GM19467 (cell line): Measurements from ENCODE around the gene KRTAP19-4.
"Not testable (repeated sequence)": the region's sequence is repeated elsewhere in the genome, so short reads cannot be mapped to it uniquely, and the experiment has no call there.

Experiments used
- ATAC-seq: cut with Tn5 transposase; IDR thresholded peaks from one replicate; pipeline ENCODE4 v1.9.1; 2021; ENCODE audit warnings: mild to moderate bottlenecking, moderate library complexity; ENCODE audit not compliant: unreplicated experiment

KRTAP19-4 gene

GRCh38 chr21:30497065-30497464 is at the start of gene KRTAP19-4:
Gene KRTAP19-4, minus strand, starts transcription at chr21:30497165. Its CDS starts 55 bp downstream, at chr21:30497110.
- ATAC-seq: no peak

DNA sequence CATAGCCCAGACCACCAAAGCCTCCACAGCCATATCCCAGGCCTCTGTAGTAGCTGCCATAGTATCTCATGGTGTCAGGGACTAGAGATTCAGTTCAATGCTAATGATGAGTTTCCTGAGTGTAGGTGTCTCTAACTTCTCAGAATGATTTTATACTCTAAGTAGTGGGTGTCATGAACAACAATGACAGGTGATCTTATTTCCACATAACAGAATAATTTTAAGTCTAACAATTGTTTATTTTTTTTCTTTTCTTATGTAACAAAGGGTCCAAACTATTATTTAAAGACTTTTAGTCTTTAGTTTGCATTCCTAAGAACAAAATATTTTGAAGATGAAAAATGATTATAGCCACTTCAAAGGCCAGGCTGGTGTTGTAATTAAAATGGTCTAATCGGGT is 44.8 kb upstream of the KRTAP19-4 start, which contains the start of gene KRTAP19-6:
Gene KRTAP19-6, minus strand, starts transcription at position 101 of the 400 bp plus-strand sequence. Its CDS starts 31 bp downstream, at position 70.
- no peak for ATAC-seq

GRCh38 chr21:30518876-30519275 is 21.9 kb upstream of the KRTAP19-4 start:
- ATAC-seq: no peak

GRCh38 chr21:30515681-30516080 is 18.7 kb upstream of the KRTAP19-4 start:
- ATAC-seq: no peak

GRCh38 chr21:30505621-30506205 is 8.7 kb upstream of the KRTAP19-4 start:
- ATAC-seq: not testable (repeated sequence)

- ATAC-seq: no peak
These were observed 5.1 kb upstream of the KRTAP19-4 start, which contains the start of gene KRTAP19-5 for GRCh38 chr21:30502041-30502440. Gene KRTAP19-5, minus strand, starts transcription at chr21:30502141. Its CDS starts 51 bp downstream, at chr21:30502090.

DNA sequence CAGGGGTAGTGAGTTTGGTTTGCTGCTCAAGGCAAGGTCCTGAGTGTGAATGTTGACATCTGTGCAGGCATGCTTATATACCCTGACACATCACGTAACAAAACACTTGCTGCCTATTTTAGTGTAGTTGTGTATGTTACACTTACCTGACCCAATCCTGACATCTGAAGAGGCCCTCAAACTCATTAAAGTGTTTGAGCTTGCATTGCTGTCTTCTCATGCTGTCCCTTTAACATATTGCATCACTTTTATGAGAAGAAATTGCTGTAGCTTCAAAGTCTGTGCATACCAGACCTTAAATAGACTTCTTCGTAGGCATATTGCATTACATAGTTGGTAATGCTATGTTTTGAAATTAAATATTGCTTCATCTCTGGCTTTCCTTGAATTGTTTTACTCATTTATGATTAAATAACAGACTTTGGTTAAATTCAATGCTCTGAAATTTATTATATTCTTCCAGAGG is 5.0 kb downstream of the KRTAP19-4 start, which contains the start of gene KRTAP19-3:
Gene KRTAP19-3, minus strand, starts transcription at position 51 of the 466 bp plus-strand sequence. CDS start 56 bp downstream, outside the sequence.
- no peak for ATAC-seq

DNA sequence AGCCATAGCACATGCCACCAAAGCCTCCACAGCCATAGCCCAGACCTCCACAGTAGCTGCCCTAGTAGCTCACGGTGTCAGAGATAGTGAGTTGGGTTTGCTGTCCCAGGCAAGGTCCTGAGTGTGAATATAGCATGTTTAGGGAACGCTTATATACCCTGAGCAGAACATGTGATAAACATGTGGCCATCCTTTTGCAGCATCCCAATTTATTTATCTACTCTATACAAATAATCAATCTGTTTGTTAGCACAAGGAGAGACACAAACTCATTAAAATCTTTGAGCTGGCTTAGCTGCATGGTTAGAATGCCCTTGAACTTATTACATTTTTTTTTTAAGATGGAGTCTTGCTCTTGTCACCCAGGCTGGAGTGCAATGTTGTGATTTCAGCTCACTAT is 9.6 kb downstream of the KRTAP19-4 start, which contains the start of gene KRTAP19-2:
Gene KRTAP19-2, minus strand, starts transcription at position 101 of the 400 bp plus-strand sequence. Its CDS starts 88 bp downstream, at position 13.
- no peak for ATAC-seq

GRCh38 chr21:30486180-30486579 is 10.8 kb downstream of the KRTAP19-4 start:
- ATAC-seq: no peak

DNA sequence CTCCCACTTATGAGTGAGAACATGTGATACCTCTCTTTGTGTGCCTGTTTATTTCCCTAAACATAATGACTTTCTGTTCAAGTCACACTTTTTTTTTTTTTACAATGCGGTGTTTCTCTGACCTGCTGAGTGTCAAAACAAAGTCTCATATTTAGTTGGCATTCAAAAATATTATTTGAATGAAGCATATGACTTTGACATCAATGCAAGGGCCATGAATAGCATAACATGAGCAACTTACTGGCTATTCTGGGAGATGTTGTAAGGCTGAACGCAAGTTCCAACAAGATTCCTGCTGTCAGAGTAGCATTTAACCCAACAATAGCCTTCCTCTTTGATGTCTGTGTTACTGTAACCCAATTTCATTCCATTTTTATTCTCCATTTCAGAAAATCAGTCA is 14.8 kb downstream of the KRTAP19-4 start:
- no peak for ATAC-seq

GRCh38 chr21:30480145-30480544 is 16.8 kb downstream of the KRTAP19-4 start, which contains the start of gene KRTAP19-1:
Gene KRTAP19-1, minus strand, starts transcription at chr21:30480367. Its CDS starts 50 bp downstream, at chr21:30480317.
- ATAC-seq: no peak

- no peak for ATAC-seq
These were observed 17.7 kb downstream of the KRTAP19-4 start for GRCh38 chr21:30479259-30479658.

DNA sequence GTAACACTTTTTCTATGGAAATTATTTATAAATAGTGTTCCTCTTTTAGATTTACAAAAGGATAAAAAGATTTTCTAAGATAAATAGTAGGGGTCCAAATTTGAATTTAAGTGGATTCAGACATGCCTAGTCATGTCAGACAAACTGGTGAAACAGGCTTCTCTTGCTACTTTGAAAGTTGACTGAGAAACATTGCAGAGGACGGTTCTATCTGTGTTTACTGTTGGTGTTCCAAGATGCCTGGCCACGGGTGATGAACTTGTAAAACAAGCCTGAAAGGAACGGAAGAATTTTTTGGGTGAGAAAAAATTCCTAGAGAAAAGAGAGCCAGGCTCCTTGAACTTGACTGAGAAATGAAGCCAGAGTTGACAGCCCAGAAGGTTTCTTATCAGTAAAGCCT is 19.0 kb downstream of the KRTAP19-4 start:
- ATAC-seq: no peak

GRCh38 chr21:30468900-30469714 is 27.9 kb downstream of the KRTAP19-4 start:
- no peak for ATAC-seq

DNA sequence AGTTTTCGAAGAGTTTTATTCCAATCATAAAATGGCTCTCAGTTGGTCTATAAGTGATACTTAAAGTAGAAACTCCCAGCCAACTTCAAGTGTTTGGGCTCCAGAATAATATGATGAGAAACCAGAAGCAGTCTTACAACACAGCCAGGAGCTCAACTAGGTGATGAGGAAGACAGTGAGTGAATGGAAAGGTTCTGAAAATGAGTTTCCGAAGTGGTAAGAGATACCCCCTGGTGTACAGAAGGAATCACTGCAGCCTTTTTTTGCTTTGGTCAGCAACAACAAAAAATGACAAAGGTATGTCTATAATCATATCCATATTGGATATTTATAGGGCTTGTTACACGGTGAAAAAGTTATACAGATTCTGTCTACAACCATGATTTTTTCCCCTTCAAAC is 33.3 kb downstream of the KRTAP19-4 start:
- no peak for ATAC-seq

GRCh38 chr21:30448514-30448913 is 48.5 kb downstream of the KRTAP19-4 start:
- no peak for ATAC-seq

DNA sequence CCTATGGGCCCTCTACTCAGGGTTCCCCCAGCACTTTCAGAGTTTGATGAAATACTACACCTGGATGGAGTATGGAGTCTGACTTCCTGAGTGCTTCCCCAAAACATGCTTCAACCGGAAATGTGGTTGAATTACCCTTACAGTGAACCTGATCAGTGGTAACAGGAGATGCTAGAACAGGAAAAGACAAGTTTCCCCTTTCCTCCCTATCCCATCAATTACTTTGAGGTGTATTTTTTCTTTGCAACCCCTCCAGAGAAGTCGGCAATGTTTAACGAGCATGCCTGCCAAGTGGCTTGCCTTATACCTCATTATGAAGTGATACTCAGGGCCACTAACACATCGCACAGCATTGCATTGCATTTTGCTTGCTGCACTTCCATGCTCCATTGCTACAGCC is 49.9 kb downstream of the KRTAP19-4 start:
- no peak for ATAC-seq
